Measurements from ENCODE around the gene EGLN1.

EGLN1 gene

GRCh38 chr1:231387770-231388669 lies 34.1 kb downstream of the EGLN1 start:
- TF ChIP-seq CTCF (conservative IDR thresholded peaks at IDR 0.05; ENCODE audit: low read depth, low read length): no peak
- no peak overlapping the region for H3K4me3 ChIP-seq (ENCODE audit: low read depth, low read length)
- no peak for DNase-seq (ENCODE audit: low read depth)

- H3K4me3 ChIP-seq (ENCODE audit: low read depth, low read length): no peak overlapping the region
- no peak for DNase-seq (ENCODE audit: low read depth)
- no peak for TF ChIP-seq CTCF (conservative IDR thresholded peaks at IDR 0.05; ENCODE audit: low read depth, low read length)
These were observed 35.6 kb downstream of the EGLN1 start for GRCh38 chr1:231386466-231386865.

GRCh38 chr1:231385416-231385748 lies 36.7 kb downstream of the EGLN1 start:
- TF ChIP-seq CTCF (conservative IDR thresholded peaks at IDR 0.05; ENCODE audit: low read depth, low read length): no peak
- H3K4me3 ChIP-seq (ENCODE audit: low read depth, low read length): no peak overlapping the region
- no peak for DNase-seq (ENCODE audit: low read depth)

- TF ChIP-seq CTCF (conservative IDR thresholded peaks at IDR 0.05; ENCODE audit: low read depth, low read length): no peak
- DNase-seq (ENCODE audit: low read depth): no peak
- H3K4me3 ChIP-seq (ENCODE audit: low read depth, low read length): no peak overlapping the region
These were observed 37.2 kb downstream of the EGLN1 start for GRCh38 chr1:231384696-231385415.

- no peak for TF ChIP-seq CTCF (conservative IDR thresholded peaks at IDR 0.05; ENCODE audit: low read depth, low read length)
- DNase-seq (ENCODE audit: low read depth): no peak
- H3K4me3 ChIP-seq (ENCODE audit: low read depth, low read length): no peak overlapping the region
These were observed 38.8 kb downstream of the EGLN1 start for GRCh38 chr1:231383159-231383860.

GRCh38 chr1:231382426-231382825 lies 39.7 kb downstream of the EGLN1 start:
- no peak for DNase-seq (ENCODE audit: low read depth)
- H3K4me3 ChIP-seq (ENCODE audit: low read depth, low read length): no peak overlapping the region
- no peak for TF ChIP-seq CTCF (conservative IDR thresholded peaks at IDR 0.05; ENCODE audit: low read depth, low read length)

All from choroid plexus epithelial cell (primary cell).